Type B pancreatic cell (in vitro differentiated cells): ENCODE results near the gene STX7. TPM values are rescaled to one million over a fixed set of nuclear protein-coding genes. Genes with fewer than 3 reads are reported as not detected.
"Not testable (repeated sequence)": the region's sequence is repeated elsewhere in the genome, so short reads cannot be mapped to it uniquely, and the experiment has no call there.

Experiments
- DNase-seq: peaks from one replicate; pipeline ENCODE4 v3.0.0; 2021; ENCODE audit warnings: mixed read lengths; ENCODE audit not compliant: unreplicated experiment; ENCODE audit errors: extremely low spot score
- H3K27ac Mint-ChIP-seq: 2 replicates; pipeline ENCODE4 v1.8.0; 2021; ENCODE audit warnings: mild to moderate bottlenecking, mixed read lengths
- H3K27me3 Mint-ChIP-seq: 2 replicates; pipeline ENCODE4 v1.8.0; 2021; ENCODE audit warnings: mixed read lengths
- H3K36me3 Mint-ChIP-seq: 2 replicates; pipeline ENCODE4 v1.8.0; 2021; ENCODE audit warnings: mixed read lengths
- H3K4me1 Mint-ChIP-seq: one replicate; pipeline ENCODE4 v1.8.0; 2021; ENCODE audit warnings: mixed read lengths; ENCODE audit not compliant: unreplicated experiment
- H3K4me3 Mint-ChIP-seq: 2 replicates; pipeline ENCODE4 v1.8.0; 2021; ENCODE audit warnings: mild to moderate bottlenecking, mixed read lengths
- H3K9me3 Mint-ChIP-seq: 2 replicates; pipeline ENCODE4 v1.8.0; 2021; ENCODE audit warnings: mixed read lengths
- CTCF ChIP-seq: fragments of 200-600 bp; sonication (generic); conservative IDR thresholded peaks from 2 replicates; pipeline ENCODE4 v1.5.0; 2021; ENCODE audit warnings: antibody characterized with exemption, mild to moderate bottlenecking
- total RNA-seq: library from RNA; stranded (reverse); gene quantifications from 2 replicates; pipeline ENCODE4 v1.2.1, GENCODE V29; 2021; ENCODE audit warnings: low replicate concordance

STX7 gene
- total RNA-seq, 1 donor from 2014 or later: 36.6 TPM

DNA sequence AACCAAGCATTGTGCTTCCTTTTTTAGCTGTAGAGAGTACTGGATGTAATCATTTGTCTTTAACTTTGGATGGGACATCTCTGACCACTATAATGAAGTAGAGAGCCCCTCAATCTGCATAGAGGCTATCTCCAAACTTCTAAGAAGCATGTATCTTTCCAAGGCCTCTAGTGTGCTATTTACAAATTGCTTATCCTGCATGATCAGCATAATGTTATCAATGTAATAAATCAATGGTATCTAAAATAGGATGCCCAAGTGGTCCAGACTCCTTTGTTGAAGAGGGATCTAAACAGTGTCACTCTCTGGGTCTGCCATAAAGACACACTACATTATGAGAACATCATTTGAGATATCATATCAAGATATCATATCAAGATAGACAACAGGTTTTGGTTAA is 31.9 kb upstream of the STX7 start:
- peaks cover 3% of the 10 kb centered on the region for H3K27me3 Mint-ChIP-seq
- no peaks in the 10 kb centered on the region for H3K36me3 Mint-ChIP-seq
- no peaks in the 10 kb centered on the region for H3K9me3 Mint-ChIP-seq

DNA sequence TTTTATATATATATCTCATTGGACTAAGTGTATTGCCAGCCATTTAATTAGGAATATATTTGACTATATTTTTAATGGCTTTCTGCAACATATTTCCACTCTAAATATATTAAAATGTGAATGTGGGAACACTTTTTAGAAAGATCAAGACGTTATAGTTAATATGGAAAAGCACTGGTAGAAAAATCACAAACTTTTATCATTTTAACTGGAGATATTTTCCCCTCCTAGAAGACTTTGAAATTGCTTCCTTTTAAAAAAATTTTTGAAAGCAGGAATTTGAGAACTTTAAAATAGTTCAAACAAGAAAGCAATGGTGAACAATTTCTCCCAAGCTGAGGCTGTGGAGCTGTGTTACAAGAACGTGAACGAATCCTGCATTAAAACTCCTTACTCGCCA is 25.1 kb upstream of the STX7 start, which contains the start of gene TAAR9:
Gene TAAR9 (plus strand): TSS at position 301 of the 400 bp plus-strand sequence. CDS start 13 bp downstream, at position 314.
- Mint-ChIP-seq H3K4me1 (no peaks in the 10 kb centered on the region), H3K9me3 (no peaks in the 10 kb centered on the region), H3K36me3 (no peaks in the 10 kb centered on the region), H3K27me3 (peaks cover 9% of the 10 kb centered on the region), H3K27ac (no peak within 1 kb of the TSS), H3K4me3 (no peak within 1 kb of the TSS)
- TF ChIP-seq CTCF: no peak
- no peak for DNase-seq

More for the DNA sequence above, 31.9 kb upstream of the STX7 start:
- no peak overlapping the region for H3K27ac Mint-ChIP-seq
- no peak overlapping the region for H3K4me3 Mint-ChIP-seq
- no peaks in the 10 kb centered on the region for H3K4me1 Mint-ChIP-seq
- no peak for DNase-seq
- no peak for TF ChIP-seq CTCF

DNA sequence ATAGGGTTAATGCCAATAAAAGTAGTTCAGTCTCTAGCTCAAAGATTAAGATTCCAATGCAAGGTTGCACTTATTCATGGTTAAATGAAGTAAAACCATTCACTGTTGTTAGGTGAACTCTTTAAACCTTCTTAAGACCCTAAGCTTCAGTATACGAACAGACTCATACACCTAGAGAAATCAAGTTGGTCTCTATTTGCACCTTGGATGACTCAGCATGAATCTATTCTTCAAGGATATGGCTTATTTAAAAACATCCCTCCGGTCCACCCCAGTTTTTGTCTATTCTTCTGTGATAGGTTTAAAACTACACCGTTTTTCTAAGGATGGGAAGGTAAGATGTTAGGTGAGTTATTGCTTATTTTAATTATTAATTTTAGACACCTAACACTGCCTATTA is 24.2 kb upstream of the STX7 start:
- DNase-seq: no peak
- H3K9me3 Mint-ChIP-seq: no peaks in the 10 kb centered on the region
- no peak overlapping the region for H3K27ac Mint-ChIP-seq
- no peak overlapping the region for H3K4me3 Mint-ChIP-seq
- no peak for TF ChIP-seq CTCF
- no peaks in the 10 kb centered on the region for H3K36me3 Mint-ChIP-seq
- peaks cover 9% of the 10 kb centered on the region for H3K27me3 Mint-ChIP-seq
- no peaks in the 10 kb centered on the region for H3K4me1 Mint-ChIP-seq

GRCh38 chr6:132534546-132534945 is 21.6 kb upstream of the STX7 start:
- H3K27ac Mint-ChIP-seq, DNase-seq, H3K4me3 Mint-ChIP-seq, H3K4me1 Mint-ChIP-seq, H3K36me3 Mint-ChIP-seq, H3K9me3 Mint-ChIP-seq, H3K27me3 Mint-ChIP-seq: not testable (repeated sequence)

GRCh38 chr6:132530293-132530974 is 17.5 kb upstream of the STX7 start:
- peak overlapping the region; percentile 62 for H3K27ac Mint-ChIP-seq
- DNase-seq: no peak
- H3K27me3 Mint-ChIP-seq: peaks cover 6% of the 10 kb centered on the region
- peak; percentile 94 for TF ChIP-seq CTCF
- H3K36me3 Mint-ChIP-seq: no peaks in the 10 kb centered on the region
- no peaks in the 10 kb centered on the region for H3K4me1 Mint-ChIP-seq
- H3K9me3 Mint-ChIP-seq: no peaks in the 10 kb centered on the region
- peak overlapping the region; percentile 83 for H3K4me3 Mint-ChIP-seq

DNA sequence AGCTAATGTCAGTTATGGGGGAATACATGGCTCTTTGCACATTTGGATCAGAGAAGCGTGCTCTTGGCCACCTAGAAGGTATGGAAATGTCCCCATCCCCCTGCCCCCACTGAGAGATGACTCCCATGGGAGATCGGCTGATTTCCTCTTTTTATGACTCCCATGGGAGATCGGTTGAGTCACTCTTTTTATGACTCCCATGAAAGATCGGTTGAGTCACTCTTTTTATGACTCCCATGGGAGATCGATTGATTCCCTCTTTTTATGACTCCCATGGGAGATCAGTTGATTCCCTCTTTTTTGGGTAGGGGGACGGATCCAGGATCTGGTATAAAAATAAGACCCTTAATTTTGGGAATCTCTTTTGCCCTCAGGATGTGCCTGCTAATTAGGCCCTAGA is 14.9 kb upstream of the STX7 start:
- H3K36me3 Mint-ChIP-seq: no peaks in the 10 kb centered on the region
- H3K9me3 Mint-ChIP-seq: no peaks in the 10 kb centered on the region
- H3K4me3 Mint-ChIP-seq: no peak overlapping the region
- H3K27me3 Mint-ChIP-seq: peaks cover 6% of the 10 kb centered on the region
- no peaks in the 10 kb centered on the region for H3K4me1 Mint-ChIP-seq
- DNase-seq: no peak
- TF ChIP-seq CTCF: no peak
- no peak overlapping the region for H3K27ac Mint-ChIP-seq
